ENCODE data around the gene GMFB.

Gene GMFB

DNA sequence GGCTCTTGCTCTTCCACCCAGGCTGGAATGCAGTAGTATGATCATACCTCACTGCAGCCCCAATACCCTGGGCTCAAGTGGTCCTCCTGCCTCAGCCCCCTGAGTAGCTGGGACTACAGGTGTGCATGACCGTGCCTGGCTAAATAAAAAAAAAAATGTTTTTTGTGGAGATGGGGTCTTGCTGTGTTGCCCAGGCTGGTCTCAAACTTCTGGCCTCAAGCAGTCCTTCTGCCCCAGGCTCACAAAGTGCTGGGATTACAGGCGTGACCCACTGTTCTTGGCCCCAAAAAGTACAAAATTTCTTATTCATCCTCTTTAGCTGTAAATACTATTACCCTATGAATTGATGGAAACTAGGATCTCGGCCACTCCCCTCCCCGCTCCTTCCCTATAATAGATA lies 35.6 kb upstream of the GMFB start:
- TF ChIP-seq ISL1 (CRISPR knock-in tag; IDR thresholded peaks at IDR 0.05) (no peak), CSDC2 (CRISPR knock-in tag; IDR thresholded peaks at IDR 0.05) (no peak), ZNF70 (CRISPR knock-in tag; IDR thresholded peaks at IDR 0.05) (no peak), OSR1 (CRISPR knock-in tag; IDR thresholded peaks at IDR 0.05) (no peak), ZNF8 (CRISPR knock-in tag; IDR thresholded peaks at IDR 0.05) (no peak), SNAI2 (CRISPR knock-in tag; IDR thresholded peaks at IDR 0.05) (no peak), TOX (CRISPR knock-in tag; IDR thresholded peaks at IDR 0.05; ENCODE audit: borderline replicate concordance) (no peak), RARB (CRISPR knock-in tag; IDR thresholded peaks at IDR 0.05) (no peak), BACH2 (CRISPR knock-in tag; IDR thresholded peaks at IDR 0.05; ENCODE audit: borderline replicate concordance) (no peak), GLIS3 (CRISPR knock-in tag; IDR thresholded peaks at IDR 0.05) (no peak), ZC3H10 (CRISPR knock-in tag; IDR thresholded peaks at IDR 0.05) (no peak)
- TF ChIP-seq, protein P1, sequence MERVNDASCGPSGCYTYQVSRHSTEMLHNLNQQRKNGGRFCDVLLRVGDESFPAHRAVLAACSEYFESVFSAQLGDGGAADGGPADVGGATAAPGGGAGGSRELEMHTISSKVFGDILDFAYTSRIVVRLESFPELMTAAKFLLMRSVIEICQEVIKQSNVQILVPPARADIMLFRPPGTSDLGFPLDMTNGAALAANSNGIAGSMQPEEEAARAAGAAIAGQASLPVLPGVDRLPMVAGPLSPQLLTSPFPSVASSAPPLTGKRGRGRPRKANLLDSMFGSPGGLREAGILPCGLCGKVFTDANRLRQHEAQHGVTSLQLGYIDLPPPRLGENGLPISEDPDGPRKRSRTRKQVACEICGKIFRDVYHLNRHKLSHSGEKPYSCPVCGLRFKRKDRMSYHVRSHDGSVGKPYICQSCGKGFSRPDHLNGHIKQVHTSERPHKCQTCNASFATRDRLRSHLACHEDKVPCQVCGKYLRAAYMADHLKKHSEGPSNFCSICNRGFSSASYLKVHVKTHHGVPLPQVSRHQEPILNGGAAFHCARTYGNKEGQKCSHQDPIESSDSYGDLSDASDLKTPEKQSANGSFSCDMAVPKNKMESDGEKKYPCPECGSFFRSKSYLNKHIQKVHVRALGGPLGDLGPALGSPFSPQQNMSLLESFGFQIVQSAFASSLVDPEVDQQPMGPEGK (CRISPR knock-in tag; IDR thresholded peaks at IDR 0.05; ENCODE audit: borderline replicate concordance), result no peak
- TF ChIP-seq, protein P2, sequence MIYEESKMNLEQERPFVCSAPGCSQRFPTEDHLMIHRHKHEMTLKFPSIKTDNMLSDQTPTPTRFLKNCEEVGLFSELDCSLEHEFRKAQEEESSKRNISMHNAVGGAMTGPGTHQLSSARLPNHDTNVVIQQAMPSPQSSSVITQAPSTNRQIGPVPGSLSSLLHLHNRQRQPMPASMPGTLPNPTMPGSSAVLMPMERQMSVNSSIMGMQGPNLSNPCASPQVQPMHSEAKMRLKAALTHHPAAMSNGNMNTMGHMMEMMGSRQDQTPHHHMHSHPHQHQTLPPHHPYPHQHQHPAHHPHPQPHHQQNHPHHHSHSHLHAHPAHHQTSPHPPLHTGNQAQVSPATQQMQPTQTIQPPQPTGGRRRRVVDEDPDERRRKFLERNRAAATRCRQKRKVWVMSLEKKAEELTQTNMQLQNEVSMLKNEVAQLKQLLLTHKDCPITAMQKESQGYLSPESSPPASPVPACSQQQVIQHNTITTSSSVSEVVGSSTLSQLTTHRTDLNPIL (CRISPR knock-in tag; IDR thresholded peaks at IDR 0.05; ENCODE audit: low read depth), result no peak
- no peak for ATAC-seq

DNA sequence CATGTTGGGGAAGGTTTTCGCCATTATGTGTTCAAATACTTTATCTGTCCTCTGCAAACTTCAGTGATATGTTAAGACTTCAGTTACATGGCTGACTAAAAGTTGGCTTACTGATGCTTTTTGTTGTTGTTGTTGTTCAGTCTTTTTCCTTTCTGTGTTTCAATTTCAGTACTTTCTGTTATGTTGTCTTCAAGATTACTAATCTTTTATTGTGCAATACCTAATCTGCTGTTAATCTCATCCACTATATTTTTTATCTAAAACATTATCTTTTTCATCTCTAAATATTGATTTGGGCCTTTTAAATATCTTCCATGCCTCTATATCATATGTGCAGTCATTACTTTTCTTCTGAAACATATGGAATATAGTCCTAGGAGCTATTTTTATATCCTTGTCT lies 27.9 kb upstream of the GMFB start:
- no peak for ATAC-seq
- TF ChIP-seq ARNTL (CRISPR knock-in tag; IDR thresholded peaks at IDR 0.05; ENCODE audit: borderline replicate concordance, low read depth) (no peak), ZNF70 (CRISPR knock-in tag; IDR thresholded peaks at IDR 0.05) (no peak), TCF4 (CRISPR knock-in tag; IDR thresholded peaks at IDR 0.05; ENCODE audit: borderline replicate concordance) (no peak)
- TF ChIP-seq, protein P3, sequence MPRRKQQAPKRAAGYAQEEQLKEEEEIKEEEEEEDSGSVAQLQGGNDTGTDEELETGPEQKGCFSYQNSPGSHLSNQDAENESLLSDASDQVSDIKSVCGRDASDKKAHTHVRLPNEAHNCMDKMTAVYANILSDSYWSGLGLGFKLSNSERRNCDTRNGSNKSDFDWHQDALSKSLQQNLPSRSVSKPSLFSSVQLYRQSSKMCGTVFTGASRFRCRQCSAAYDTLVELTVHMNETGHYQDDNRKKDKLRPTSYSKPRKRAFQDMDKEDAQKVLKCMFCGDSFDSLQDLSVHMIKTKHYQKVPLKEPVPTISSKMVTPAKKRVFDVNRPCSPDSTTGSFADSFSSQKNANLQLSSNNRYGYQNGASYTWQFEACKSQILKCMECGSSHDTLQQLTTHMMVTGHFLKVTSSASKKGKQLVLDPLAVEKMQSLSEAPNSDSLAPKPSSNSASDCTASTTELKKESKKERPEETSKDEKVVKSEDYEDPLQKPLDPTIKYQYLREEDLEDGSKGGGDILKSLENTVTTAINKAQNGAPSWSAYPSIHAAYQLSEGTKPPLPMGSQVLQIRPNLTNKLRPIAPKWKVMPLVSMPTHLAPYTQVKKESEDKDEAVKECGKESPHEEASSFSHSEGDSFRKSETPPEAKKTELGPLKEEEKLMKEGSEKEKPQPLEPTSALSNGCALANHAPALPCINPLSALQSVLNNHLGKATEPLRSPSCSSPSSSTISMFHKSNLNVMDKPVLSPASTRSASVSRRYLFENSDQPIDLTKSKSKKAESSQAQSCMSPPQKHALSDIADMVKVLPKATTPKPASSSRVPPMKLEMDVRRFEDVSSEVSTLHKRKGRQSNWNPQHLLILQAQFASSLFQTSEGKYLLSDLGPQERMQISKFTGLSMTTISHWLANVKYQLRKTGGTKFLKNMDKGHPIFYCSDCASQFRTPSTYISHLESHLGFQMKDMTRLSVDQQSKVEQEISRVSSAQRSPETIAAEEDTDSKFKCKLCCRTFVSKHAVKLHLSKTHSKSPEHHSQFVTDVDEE (CRISPR knock-in tag; IDR thresholded peaks at IDR 0.05), result no peak

GRCh38 chr14:54515670-54516069 lies 26.9 kb upstream of the GMFB start:
- no peak for ATAC-seq

More at GRCh38 chr14:54515670-54516069, 26.9 kb upstream of the GMFB start:
- no peak for TF ChIP-seq RARB (CRISPR knock-in tag; IDR thresholded peaks at IDR 0.05)
- no peak for TF ChIP-seq ESRRG (CRISPR knock-in tag; IDR thresholded peaks at IDR 0.05)
- no peak for TF ChIP-seq ZNF70 (CRISPR knock-in tag; IDR thresholded peaks at IDR 0.05)
- no peak for TF ChIP-seq BACH2 (CRISPR knock-in tag; IDR thresholded peaks at IDR 0.05; ENCODE audit: borderline replicate concordance)
- no peak for TF ChIP-seq ZNF565 (CRISPR knock-in tag; conservative IDR thresholded peaks at IDR 0.05; ENCODE audit: low read depth)
- no peak for TF ChIP-seq ISL1 (CRISPR knock-in tag; IDR thresholded peaks at IDR 0.05)
- no peak for TF ChIP-seq ZC3H10 (CRISPR knock-in tag; IDR thresholded peaks at IDR 0.05)
- TF ChIP-seq, protein P3 (CRISPR knock-in tag; IDR thresholded peaks at IDR 0.05), result no peak
- no peak for TF ChIP-seq ZFP3 (CRISPR knock-in tag; IDR thresholded peaks at IDR 0.05)
- TF ChIP-seq TCF4 (CRISPR knock-in tag; IDR thresholded peaks at IDR 0.05; ENCODE audit: borderline replicate concordance), result no peak
- no peak for TF ChIP-seq ARNTL (CRISPR knock-in tag; IDR thresholded peaks at IDR 0.05; ENCODE audit: borderline replicate concordance, low read depth)
- TF ChIP-seq ZNF8 (CRISPR knock-in tag; IDR thresholded peaks at IDR 0.05), result no peak
- TF ChIP-seq POU6F1 (CRISPR knock-in tag; IDR thresholded peaks at IDR 0.05; ENCODE audit: borderline replicate concordance, low read depth), result no peak

Data from SK-N-SH treated with all-trans-retinoic acid at 6 μM for 48 hours (cell line).